PC-9 (cell line): ENCODE data around the gene MTUS2. TPM values are rescaled to one million over a fixed set of nuclear protein-coding genes. Genes with fewer than 3 reads are reported as not detected.

Experiments used
- BruUV-seq: library from RNA; stranded (reverse); fragments of 400-500 nt; replicated peaks from 2 replicates; lab custom pipeline; 2021; lab: Mats Ljungman, UMichigan
- CTCF ChIA-PET: fragments of 300-600 bp; sonication (Branson Sonifier 250); formaldehyde crosslinking; loops from one replicate; lab custom pipeline; 2022; ENCODE audit warnings: antibody characterized with exemption; lab: Charles Lee
- POLR2A ChIA-PET: fragments of 300-600 bp; sonication (Branson Sonifier 250); formaldehyde crosslinking; loops from one replicate; lab custom pipeline; 2022; ENCODE audit warnings: antibody characterized with exemption; ENCODE audit not compliant: unreplicated experiment; lab: Charles Lee
- DNase-seq, 2 experiments: peaks; one replicate each; pipeline versions ENCODE4 v3.0.0 to v3.0.0-alpha.2; 2015 to 2022; ENCODE audit warnings: mixed read lengths in 1 of 2
- H2AFZ ChIP-seq: fragments of 200-600 bp; sonication (generic); 2 replicates; pipeline ENCODE4 v1.8.1; 2017; ENCODE audit warnings: antibody characterized with exemption
- H3F3A ChIP-seq: fragments of 200-600 bp; sonication (generic); 2 replicates; pipeline ENCODE4 v1.8.1; 2017; ENCODE audit warnings: antibody characterized with exemption, mild to moderate bottlenecking, low read depth; ENCODE audit not compliant: insufficient read depth
- H3K27ac ChIP-seq: fragments of 200-600 bp; sonication (generic); 2 replicates; pipeline ENCODE4 v1.6.1; 2016; ENCODE audit warnings: mixed run types
- H3K27me3 ChIP-seq: fragments of 200-600 bp; sonication (generic); 2 replicates; pipeline ENCODE4 v1.6.1; 2016; ENCODE audit warnings: low read depth, mixed run types; ENCODE audit not compliant: insufficient read depth
- H3K36me3 ChIP-seq: fragments of 200-600 bp; sonication (generic); 2 replicates; pipeline ENCODE4 v1.6.1; 2016; ENCODE audit warnings: low read depth, mixed run types
- H3K4me1 ChIP-seq: fragments of 200-600 bp; sonication (generic); replicated peaks from 2 replicates; pipeline ENCODE4 v1.6.1; 2016; ENCODE audit warnings: mixed run types; ENCODE audit not compliant: insufficient read depth
- H3K4me2 ChIP-seq: fragments of 200-600 bp; sonication (generic); 2 replicates; pipeline ENCODE4 v1.6.1; 2017; ENCODE audit warnings: mixed run types
- H3K4me3 ChIP-seq: fragments of 200-600 bp; sonication (generic); 2 replicates; pipeline ENCODE4 v1.6.1; 2016; ENCODE audit warnings: mixed run types
- H3K79me2 ChIP-seq: fragments of 200-600 bp; sonication (generic); 2 replicates; pipeline ENCODE4 v1.6.1; 2017; ENCODE audit warnings: low read depth, mixed run types
- H3K9me2 ChIP-seq: fragments of 200-600 bp; sonication (generic); 2 replicates; pipeline ENCODE4 v1.8.1; 2017; ENCODE audit warnings: mild to moderate bottlenecking; ENCODE audit not compliant: insufficient read depth
- H3K9me3 ChIP-seq: fragments of 200-600 bp; sonication (generic); 2 replicates; pipeline ENCODE4 v1.8.1; 2016; ENCODE audit warnings: low read depth; ENCODE audit not compliant: insufficient read depth
- H4K20me1 ChIP-seq: fragments of 200-600 bp; sonication (generic); 2 replicates; pipeline ENCODE4 v1.8.1; 2017; ENCODE audit not compliant: insufficient read depth
- EZH2 ChIP-seq: fragments of 200-600 bp; sonication (generic); IDR thresholded peaks from 2 replicates; pipeline ENCODE4 v1.8.0; 2017; ENCODE audit warnings: antibody characterized with exemption, low read depth
- intact Hi-C: fragments of 100-400 bp; cut with micrococcal nuclease; formaldehyde crosslinking; loops from one replicate; pipeline ENCODE4 v1.10.0; 2022; ENCODE audit not compliant: unreplicated experiment
- total RNA-seq: library from RNA; stranded (reverse); gene quantifications from 2 replicates; pipeline ENCODE4 v1.2.3, GENCODE V29; 2021
- TF ChIP-seq, protein P1 (sequence below): fragments of 200-600 bp; sonication (generic); conservative IDR thresholded peaks from 2 replicates; pipeline ENCODE4 v1.6.1; 2017; ENCODE audit warnings: mixed run types, antibody characterized with exemption, mild to moderate bottlenecking, moderate library complexity

MTUS2 gene
- total RNA-seq, 1 experiment from 2014 or later = not detected

DNA sequence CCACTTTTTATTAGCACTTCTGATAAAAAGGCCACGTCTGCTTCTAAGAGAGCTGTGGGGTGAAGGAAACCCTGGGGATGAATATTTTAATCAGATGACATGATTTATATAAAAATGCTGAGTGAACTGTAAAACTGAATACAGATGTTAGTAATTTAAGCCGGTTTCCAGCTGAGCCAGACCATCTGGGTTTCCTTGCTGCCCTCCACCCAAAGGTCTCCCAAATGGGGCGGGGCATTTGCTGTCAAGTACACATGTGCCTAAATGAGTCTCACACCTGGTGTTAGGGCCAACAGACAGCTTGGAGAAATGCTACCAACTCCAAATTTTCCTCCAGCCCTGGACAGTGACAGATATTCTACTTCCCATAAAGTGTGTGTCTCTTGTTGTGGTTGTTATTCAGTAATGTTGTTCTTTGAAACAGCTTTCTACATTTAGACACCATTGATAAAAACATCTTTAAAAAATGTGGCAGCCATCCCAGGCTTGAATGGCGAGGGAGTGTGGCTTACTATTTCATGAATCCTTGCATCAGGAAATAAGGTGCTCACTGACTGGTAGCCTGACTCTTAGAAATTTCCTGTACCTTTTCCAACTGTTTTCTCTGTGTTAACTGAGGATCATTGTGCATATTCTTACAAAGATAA, 350.4 kb downstream of the MTUS2 start:
- Histone ChIP-seq H3K4me3 (no peak overlapping the region), H2AFZ (no peak overlapping the region), H3K36me3 (no peaks in the 10 kb centered on the region), H3K9me2 (no peaks in the 10 kb centered on the region), H3K4me1 (no peaks in the 10 kb centered on the region), H3F3A (no peaks in the 10 kb centered on the region), H3K79me2 (no peaks in the 10 kb centered on the region), H3K9me3 (no peaks in the 10 kb centered on the region), H4K20me1 (no peaks in the 10 kb centered on the region), H3K4me2 (no peak overlapping the region), H3K27ac (no peak overlapping the region), H3K27me3 (peaks cover 34% of the 10 kb centered on the region)
- ChIA-PET POLR2A (no interaction called here), CTCF (no interaction called here)
- DNase-seq = no peak
- BruUV-seq = no TSS peak
- intact Hi-C loops = no loop called here
- TF ChIP-seq EZH2 = no peak
- TF ChIP-seq, protein P1, sequence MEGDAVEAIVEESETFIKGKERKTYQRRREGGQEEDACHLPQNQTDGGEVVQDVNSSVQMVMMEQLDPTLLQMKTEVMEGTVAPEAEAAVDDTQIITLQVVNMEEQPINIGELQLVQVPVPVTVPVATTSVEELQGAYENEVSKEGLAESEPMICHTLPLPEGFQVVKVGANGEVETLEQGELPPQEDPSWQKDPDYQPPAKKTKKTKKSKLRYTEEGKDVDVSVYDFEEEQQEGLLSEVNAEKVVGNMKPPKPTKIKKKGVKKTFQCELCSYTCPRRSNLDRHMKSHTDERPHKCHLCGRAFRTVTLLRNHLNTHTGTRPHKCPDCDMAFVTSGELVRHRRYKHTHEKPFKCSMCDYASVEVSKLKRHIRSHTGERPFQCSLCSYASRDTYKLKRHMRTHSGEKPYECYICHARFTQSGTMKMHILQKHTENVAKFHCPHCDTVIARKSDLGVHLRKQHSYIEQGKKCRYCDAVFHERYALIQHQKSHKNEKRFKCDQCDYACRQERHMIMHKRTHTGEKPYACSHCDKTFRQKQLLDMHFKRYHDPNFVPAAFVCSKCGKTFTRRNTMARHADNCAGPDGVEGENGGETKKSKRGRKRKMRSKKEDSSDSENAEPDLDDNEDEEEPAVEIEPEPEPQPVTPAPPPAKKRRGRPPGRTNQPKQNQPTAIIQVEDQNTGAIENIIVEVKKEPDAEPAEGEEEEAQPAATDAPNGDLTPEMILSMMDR = no peak

DNA sequence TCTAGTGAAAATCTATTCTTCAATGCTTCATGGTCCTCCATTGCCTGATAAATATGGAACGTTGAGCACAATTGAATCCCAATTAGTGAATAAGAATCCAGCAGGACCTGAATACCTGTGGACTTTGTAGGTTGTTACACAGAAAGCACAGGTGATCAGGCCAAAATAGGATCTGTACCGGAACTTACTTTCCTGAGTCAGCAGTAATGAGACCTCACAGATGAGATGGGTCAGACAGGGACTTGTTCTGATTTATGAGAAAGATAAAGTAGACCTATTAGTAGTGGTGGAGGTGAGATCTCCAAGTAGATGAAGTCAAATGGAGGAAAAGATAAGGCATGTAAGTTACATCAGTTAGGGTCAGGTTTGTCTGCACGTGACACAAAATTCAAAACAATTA, 351.1 kb downstream of the MTUS2 start:
- Histone ChIP-seq H3K4me3 (no peak overlapping the region), H3K4me2 (no peak overlapping the region), H3K4me1 (no peaks in the 10 kb centered on the region), H2AFZ (no peak overlapping the region), H3K27ac (no peak overlapping the region), H3K36me3 (no peaks in the 10 kb centered on the region), H3K79me2 (no peaks in the 10 kb centered on the region), H3F3A (no peaks in the 10 kb centered on the region), H3K27me3 (peaks cover 34% of the 10 kb centered on the region), H3K9me3 (no peaks in the 10 kb centered on the region), H3K9me2 (no peaks in the 10 kb centered on the region), H4K20me1 (no peaks in the 10 kb centered on the region)
- DNase-seq = no peak
- BruUV-seq = no TSS peak
- intact Hi-C loops = no loop called here
- TF ChIP-seq, protein P1 = no peak
- no peak for TF ChIP-seq EZH2
- ChIA-PET CTCF (no interaction called here), POLR2A (no interaction called here)

DNA sequence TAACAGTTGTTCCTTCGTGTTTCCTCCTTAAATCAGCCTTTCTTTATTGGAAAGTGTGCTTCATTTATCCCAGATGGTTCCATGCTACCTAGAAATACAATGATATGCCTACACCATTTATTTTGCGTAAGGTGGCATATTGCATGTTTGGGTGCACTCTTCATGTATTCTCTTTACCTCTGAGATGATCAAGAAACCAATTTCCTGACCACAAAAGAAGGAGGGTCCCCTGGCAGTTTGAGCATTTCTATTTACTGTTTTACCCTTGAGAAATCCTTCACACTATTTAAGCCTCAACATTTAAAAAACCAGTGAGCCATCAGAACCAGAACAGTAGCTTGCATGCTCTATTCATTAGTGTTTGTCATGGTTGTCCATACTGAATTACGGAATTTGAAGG, 354.0 kb downstream of the MTUS2 start:
- H3K79me2 ChIP-seq = no peaks in the 10 kb centered on the region
- H3K27me3 ChIP-seq = peaks cover 24% of the 10 kb centered on the region; the same call in 1 of the 2 replicates
- no peak overlapping the region for H3K4me2 ChIP-seq
- ChIA-PET CTCF (no interaction called here), POLR2A (no interaction called here)
- no peaks in the 10 kb centered on the region for H3F3A ChIP-seq
- no peaks in the 10 kb centered on the region for H3K4me1 ChIP-seq
- TF ChIP-seq, protein P1 = no peak
- no peak for TF ChIP-seq EZH2
- H3K4me3 ChIP-seq = no peak overlapping the region
- no TSS peak for BruUV-seq
- H3K27ac ChIP-seq = no peak overlapping the region
- no peak overlapping the region for H2AFZ ChIP-seq
- intact Hi-C loops = no loop called here
- no peaks in the 10 kb centered on the region for H3K9me3 ChIP-seq
- H4K20me1 ChIP-seq = no peaks in the 10 kb centered on the region
- H3K36me3 ChIP-seq = no peaks in the 10 kb centered on the region
- DNase-seq = no peak
- H3K9me2 ChIP-seq = no peaks in the 10 kb centered on the region
